HG03432 (cell line): ENCODE data around the gene NR6A1.
"Not testable (repeated sequence)": the region's sequence is repeated elsewhere in the genome, so short reads cannot be mapped to it uniquely, and the experiment has no call there.

ENCODE experiments used
- ATAC-seq: cut with Tn5 transposase; IDR thresholded peaks from one replicate; pipeline ENCODE4 v1.9.1; 2021; ENCODE audit warnings: mild to moderate bottlenecking, moderate library complexity; ENCODE audit not compliant: unreplicated experiment

The NR6A1 gene

GRCh38 chr9:124623966-124624734, 147.0 kb downstream of the NR6A1 start:
- ATAC-seq = no peak

GRCh38 chr9:124622882-124623281, 148.2 kb downstream of the NR6A1 start:
- ATAC-seq = no peak

GRCh38 chr9:124621371-124622328, 149.5 kb downstream of the NR6A1 start:
- peak; percentile 62 for ATAC-seq

GRCh38 chr9:124618476-124618875, 152.6 kb downstream of the NR6A1 start:
- ATAC-seq = no peak

- no peak for ATAC-seq
Measured at GRCh38 chr9:124617477-124618141, 153.5 kb downstream of the NR6A1 start.

GRCh38 chr9:124616961-124617360, 154.2 kb downstream of the NR6A1 start:
- no peak for ATAC-seq

- not testable (repeated sequence) for ATAC-seq
Measured at GRCh38 chr9:124615840-124616239, 155.3 kb downstream of the NR6A1 start.

- ATAC-seq = no peak
Measured at GRCh38 chr9:124615100-124615742, 155.9 kb downstream of the NR6A1 start.

GRCh38 chr9:124613849-124614248, 157.3 kb downstream of the NR6A1 start:
- no peak for ATAC-seq

GRCh38 chr9:124611106-124611505, 160.0 kb downstream of the NR6A1 start:
- no peak for ATAC-seq

GRCh38 chr9:124606027-124606426, 165.1 kb downstream of the NR6A1 start:
- no peak for ATAC-seq

GRCh38 chr9:124605258-124605657, 165.9 kb downstream of the NR6A1 start:
- ATAC-seq = no peak

GRCh38 chr9:124602632-124603031, 168.5 kb downstream of the NR6A1 start:
- ATAC-seq = no peak

GRCh38 chr9:124602204-124602603, 168.9 kb downstream of the NR6A1 start:
- no peak for ATAC-seq

- ATAC-seq = no peak
Measured at GRCh38 chr9:124600407-124600806, 170.7 kb downstream of the NR6A1 start.

- no peak for ATAC-seq
Measured at GRCh38 chr9:124599121-124599795, 171.9 kb downstream of the NR6A1 start.

- ATAC-seq = no peak
Measured at GRCh38 chr9:124598048-124598447, 173.1 kb downstream of the NR6A1 start.

GRCh38 chr9:124596172-124596839, 174.8 kb downstream of the NR6A1 start:
- ATAC-seq = no peak

GRCh38 chr9:124595743-124596142, 175.4 kb downstream of the NR6A1 start:
- no peak for ATAC-seq

- ATAC-seq = no peak
Measured at GRCh38 chr9:124594673-124595072, 176.4 kb downstream of the NR6A1 start.
